Stimulated activated CD4-positive, alpha-beta T cell treated with anti-CD3 and anti-CD28 coated beads, TNF-alpha, amount 100 ng/mL, for 24 hours (primary cell): ENCODE data around the gene SMARCAD1.
A peak's percentile ranks its signal among the peaks of the same experiment; 100 is the strongest.
"Not testable (repeated sequence)": the region's sequence is repeated elsewhere in the genome, so short reads cannot be mapped to it uniquely, and the experiment has no call there.

Experiments used
- DNase-seq, 3 experiments: peaks; one replicate each; pipeline ENCODE4 v3.0.0-alpha.2; 2020; ENCODE audit warnings: low read depth in 3 of 3

The SMARCAD1 gene

GRCh38 chr4:94293981-94294380 is 86.3 kb downstream of the SMARCAD1 start:
- DNase-seq = not testable (repeated sequence)

DNA sequence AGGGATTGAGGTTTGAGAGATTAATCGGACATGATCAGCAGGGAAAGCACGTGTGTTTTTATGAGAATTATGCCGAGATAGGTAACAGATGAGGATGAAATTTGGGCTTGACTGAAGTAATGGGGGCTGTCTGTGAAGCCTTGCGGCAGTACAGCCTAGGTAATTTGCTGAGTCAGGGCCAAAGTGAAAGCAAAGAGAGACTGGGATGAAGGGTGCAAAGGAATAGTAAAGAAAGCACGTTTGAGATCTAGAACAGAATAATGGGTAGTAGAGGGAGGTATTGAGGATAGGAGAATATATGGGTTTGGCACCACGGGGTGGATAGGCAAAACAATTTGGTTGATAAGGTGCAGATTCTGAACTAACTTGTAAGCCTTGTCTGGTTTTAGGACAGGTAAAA is 87.8 kb downstream of the SMARCAD1 start:
- DNase-seq = not testable (repeated sequence)

- DNase-seq = no peak
Measured at GRCh38 chr4:94298725-94299252, 91.1 kb downstream of the SMARCAD1 start.

DNA sequence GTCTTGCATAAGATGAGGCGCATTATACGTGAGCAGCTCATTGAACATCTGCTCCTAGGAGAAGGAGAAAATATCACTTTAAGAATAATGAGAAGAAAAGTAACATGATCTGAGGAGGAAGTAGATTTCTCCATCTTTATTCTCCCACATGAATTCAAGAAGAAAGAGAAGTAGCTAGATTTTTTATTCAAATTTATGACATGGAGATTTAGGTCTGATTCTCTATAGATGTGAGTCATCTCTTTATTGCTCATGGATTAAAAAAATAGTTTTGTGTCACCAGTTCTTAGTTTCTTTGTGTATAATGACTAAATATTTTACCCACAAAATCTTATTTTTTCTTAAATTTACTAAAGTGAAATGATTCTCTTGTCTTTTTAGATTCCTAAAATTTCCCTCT is 94.5 kb downstream of the SMARCAD1 start:
- DNase-seq = no peak

DNA sequence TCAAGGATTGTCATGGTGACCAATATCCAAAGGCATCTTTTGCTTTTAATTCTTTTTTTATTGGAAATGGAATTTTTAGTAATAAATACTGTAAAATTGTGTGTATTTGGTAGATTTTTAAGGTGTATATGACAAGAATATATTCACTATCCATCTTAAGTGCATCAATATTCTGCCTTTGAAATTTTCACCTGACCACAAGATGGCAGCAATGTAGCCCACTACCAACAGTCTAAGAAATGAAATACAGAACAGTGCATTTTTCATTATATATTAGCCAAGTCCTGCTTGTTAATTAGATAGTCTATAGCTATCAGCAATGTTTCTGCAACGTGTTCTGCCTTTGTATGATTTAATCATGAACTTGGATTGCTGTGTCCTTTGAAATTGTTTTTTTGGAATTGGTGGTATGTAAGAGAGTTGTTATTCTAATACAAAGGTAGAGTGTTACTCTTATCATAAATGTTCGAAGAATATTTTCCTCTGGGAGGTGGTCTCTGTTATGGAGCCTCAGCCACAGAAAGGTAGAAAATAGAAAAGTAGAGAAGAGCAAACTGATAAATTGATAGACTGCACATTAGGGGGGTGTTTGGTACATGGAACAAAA is 96.8 kb downstream of the SMARCAD1 start:
- DNase-seq = no peak

GRCh38 chr4:94305466-94306225 is 98.0 kb downstream of the SMARCAD1 start:
- no peak for DNase-seq

DNA sequence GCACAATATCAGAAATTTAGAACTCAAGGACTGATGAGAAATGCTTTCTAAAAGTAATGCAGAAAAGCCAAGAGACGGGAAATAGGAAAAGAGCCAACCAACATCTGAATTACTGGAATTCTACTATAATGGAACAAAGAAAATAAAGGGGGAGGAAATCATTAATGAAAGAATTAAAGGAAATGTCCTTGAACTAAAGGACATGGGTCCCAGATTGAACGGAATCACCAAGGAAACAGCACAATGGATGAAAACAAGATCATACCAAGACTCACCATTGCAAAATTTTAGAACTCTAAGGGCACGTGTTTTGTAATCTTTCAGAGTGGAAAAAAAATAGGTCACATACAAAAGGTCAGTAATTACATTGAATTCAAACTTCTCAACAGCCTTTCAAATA is 99.0 kb downstream of the SMARCAD1 start:
- DNase-seq = no peak

- no peak for DNase-seq
Measured at GRCh38 chr4:94307231-94307871, 99.7 kb downstream of the SMARCAD1 start.

GRCh38 chr4:94319927-94320326 is 112.3 kb downstream of the SMARCAD1 start:
- DNase-seq = not testable (repeated sequence)

GRCh38 chr4:94325835-94326234 is 118.2 kb downstream of the SMARCAD1 start:
- no peak for DNase-seq

- no peak for DNase-seq
Measured at GRCh38 chr4:94329933-94330332, 122.3 kb downstream of the SMARCAD1 start.

- DNase-seq = no peak
Measured at GRCh38 chr4:94332983-94333590, 125.4 kb downstream of the SMARCAD1 start.

GRCh38 chr4:94333866-94334265 is 126.2 kb downstream of the SMARCAD1 start:
- DNase-seq = no peak

DNA sequence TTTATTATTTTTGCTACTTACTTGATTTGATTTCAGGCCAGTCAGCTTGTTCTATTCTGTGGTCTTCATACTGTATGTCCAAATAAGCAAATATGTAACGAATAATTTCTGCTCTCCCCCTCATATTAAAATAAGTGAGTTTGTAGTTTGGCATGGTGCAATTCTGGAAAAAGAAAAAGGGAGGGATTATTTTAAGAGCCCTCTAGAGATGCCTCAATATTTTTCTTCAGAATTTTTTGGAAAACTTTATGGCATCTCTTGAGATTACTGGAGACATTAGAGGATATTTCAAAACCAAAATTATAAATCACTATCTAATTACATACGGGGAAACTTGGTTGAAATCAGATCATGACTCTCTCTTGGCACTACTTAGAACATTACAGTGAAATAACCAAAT is 126.8 kb downstream of the SMARCAD1 start:
- no peak for DNase-seq

- DNase-seq = no peak
Measured at GRCh38 chr4:94334962-94335361, 127.3 kb downstream of the SMARCAD1 start.

- no peak for DNase-seq
Measured at GRCh38 chr4:94336303-94336702, 128.6 kb downstream of the SMARCAD1 start.

- DNase-seq = not testable (repeated sequence)
Measured at GRCh38 chr4:94336791-94337190, 129.1 kb downstream of the SMARCAD1 start.

GRCh38 chr4:94338681-94339351 is 131.2 kb downstream of the SMARCAD1 start:
- DNase-seq = no peak

DNA sequence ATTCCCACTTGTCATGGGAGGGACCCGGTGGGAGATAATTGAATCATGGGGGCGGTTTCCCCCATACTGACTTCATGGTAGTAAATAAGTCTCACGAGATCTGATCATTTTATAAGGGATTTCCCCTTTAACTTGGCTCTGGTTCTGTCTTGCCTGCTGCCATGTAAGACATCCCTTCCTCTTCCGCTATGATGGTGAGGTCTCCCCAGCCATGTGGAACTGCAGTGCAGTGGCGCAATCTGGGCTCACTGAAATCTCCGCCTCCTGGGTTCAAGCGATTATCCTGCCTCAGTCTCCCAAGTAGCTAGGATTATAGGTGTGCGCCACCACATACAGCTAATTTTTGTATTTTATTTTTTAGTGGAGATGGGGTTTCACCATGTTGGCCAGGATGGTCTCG is 132.1 kb downstream of the SMARCAD1 start:
- peak in 1 of 3 experiments; percentile 3 for DNase-seq
